Measurements from ENCODE around the gene THBS1.

Gene THBS1

GRCh38 chr15:39640665-39641064 lies 59.8 kb downstream of the THBS1 start:
- no peak for DNase-seq

- DNase-seq: peak; percentile 8
Observed at GRCh38 chr15:39641191-39641889, 60.5 kb downstream of the THBS1 start.

GRCh38 chr15:39642011-39642640 lies 61.2 kb downstream of the THBS1 start:
- no peak for DNase-seq

- no peak for DNase-seq
Observed at GRCh38 chr15:39643727-39644126, 62.8 kb downstream of the THBS1 start.

GRCh38 chr15:39644136-39644535 lies 63.3 kb downstream of the THBS1 start:
- no peak for DNase-seq

GRCh38 chr15:39645138-39645975 lies 64.5 kb downstream of the THBS1 start:
- no peak for DNase-seq

GRCh38 chr15:39645976-39646257 lies 65.0 kb downstream of the THBS1 start:
- DNase-seq: no peak

GRCh38 chr15:39646425-39646824 lies 65.5 kb downstream of the THBS1 start:
- DNase-seq: no peak

Data from T1000 (cell line).